Testis (tissue), 3 donors: Measurements from ENCODE around the gene CCKAR. TPM values are rescaled to one million over a fixed set of nuclear protein-coding genes. Genes with fewer than 3 reads are reported as not detected.

ENCODE experiments used
- DNase-seq: peaks from one replicate; pipeline ENCODE4 v3.0.0-alpha.2; 2019
- H3K27ac ChIP-seq, 2 donors: fragments of 200-600 bp; sonication (generic); one replicate each; pipeline ENCODE4 v1.5.1; 2019
- H3K27me3 ChIP-seq: fragments of 200-600 bp; sonication (generic); one replicate; pipeline ENCODE4 v1.5.1; 2019
- H3K36me3 ChIP-seq: fragments of 200-600 bp; sonication (generic); one replicate; pipeline ENCODE4 v1.5.1; 2017; ENCODE audit warnings: low read depth; ENCODE audit errors: missing control alignments
- H3K4me1 ChIP-seq: fragments of 200-600 bp; sonication (generic); one replicate; pipeline ENCODE4 v1.5.1; 2019
- H3K4me3 ChIP-seq, 2 donors: fragments of 200-600 bp; sonication (generic); one replicate each; pipeline ENCODE4 v1.5.1; 2017 to 2019
- H3K9me3 ChIP-seq: fragments of 200-600 bp; sonication (generic); one replicate; pipeline ENCODE4 v1.5.1; 2017
- POLR2A ChIP-seq: fragments of 450-650 bp; IDR thresholded peaks from one replicate; pipeline ENCODE4 v1.6.1; 2017; ENCODE audit warnings: antibody characterized with exemption, mild to moderate bottlenecking, moderate library complexity
- WGBS, 2 donors: methylation state at CpG; one replicate each; pipeline ENCODE4 v1.1.5; 2018; 5-methylcytosine and 5-hydroxymethylcytosine counted together
- intact Hi-C: fragments of 100-400 bp; cut with DNase I; formaldehyde crosslinking; loops from one replicate; pipeline ENCODE4 v1.15.1; 2023; ENCODE audit warnings: low total_unique reads
- polyA plus RNA-seq: library from polyadenylated mRNA; stranded (reverse); fragments of 350-450 nt; fragmentation: Illumina TruSeq; extraction: RNeasy Lipid Tissue Mini Kit (QIAGEN cat#74804); gene quantifications from one replicate; pipeline ENCODE4 v1.2.3, GENCODE V29; 2014; ENCODE audit warnings: low read depth, low replicate concordance; ENCODE audit not compliant: insufficient read depth
- total RNA-seq, 2 donors: library from RNA; depleted of rRNA; stranded (reverse); fragments of >200 nt; gene quantifications; one replicate each; pipeline ENCODE4 v1.2.3, GENCODE V29; 2016
- TF ChIP-seq, protein P1 (sequence below), 3 experiments: fragments of 450-650 bp in 2 of 3; fragments of 200-600 bp in 1 of 3; sonication (generic) in 1 of 3; IDR thresholded peaks; one replicate each; pipeline ENCODE4 v1.5.1; 2016 to 2019; ENCODE audit warnings: antibody characterized with exemption in 3 of 3, mild to moderate bottlenecking in 2 of 3, moderate library complexity in 1 of 3

The CCKAR gene
- total and polyA plus RNA-seq, 3 donors from 2014 or later = 0.56 TPM; not detected in 2

GRCh38 chr4:26452565-26453531, 37.4 kb downstream of the CCKAR start:
- Histone ChIP-seq H3K27me3 (no peaks in the 10 kb centered on the region), H3K36me3 (no peaks in the 10 kb centered on the region), H3K4me1 (no peaks in the 10 kb centered on the region), H3K9me3 (no peaks in the 10 kb centered on the region), H3K4me3 (no peak overlapping the region), H3K27ac (no peak overlapping the region)
- DNase-seq = no peak
- intact Hi-C loops = no loop called here
- 71 to 78% methylated on average over 14 to 15 of the region's 15 CpGs for WGBS, 2 donors
- TF ChIP-seq, protein P1, sequence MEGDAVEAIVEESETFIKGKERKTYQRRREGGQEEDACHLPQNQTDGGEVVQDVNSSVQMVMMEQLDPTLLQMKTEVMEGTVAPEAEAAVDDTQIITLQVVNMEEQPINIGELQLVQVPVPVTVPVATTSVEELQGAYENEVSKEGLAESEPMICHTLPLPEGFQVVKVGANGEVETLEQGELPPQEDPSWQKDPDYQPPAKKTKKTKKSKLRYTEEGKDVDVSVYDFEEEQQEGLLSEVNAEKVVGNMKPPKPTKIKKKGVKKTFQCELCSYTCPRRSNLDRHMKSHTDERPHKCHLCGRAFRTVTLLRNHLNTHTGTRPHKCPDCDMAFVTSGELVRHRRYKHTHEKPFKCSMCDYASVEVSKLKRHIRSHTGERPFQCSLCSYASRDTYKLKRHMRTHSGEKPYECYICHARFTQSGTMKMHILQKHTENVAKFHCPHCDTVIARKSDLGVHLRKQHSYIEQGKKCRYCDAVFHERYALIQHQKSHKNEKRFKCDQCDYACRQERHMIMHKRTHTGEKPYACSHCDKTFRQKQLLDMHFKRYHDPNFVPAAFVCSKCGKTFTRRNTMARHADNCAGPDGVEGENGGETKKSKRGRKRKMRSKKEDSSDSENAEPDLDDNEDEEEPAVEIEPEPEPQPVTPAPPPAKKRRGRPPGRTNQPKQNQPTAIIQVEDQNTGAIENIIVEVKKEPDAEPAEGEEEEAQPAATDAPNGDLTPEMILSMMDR (IDR thresholded peaks at IDR 0.05) = no peak
- no peak for TF ChIP-seq POLR2A

DNA sequence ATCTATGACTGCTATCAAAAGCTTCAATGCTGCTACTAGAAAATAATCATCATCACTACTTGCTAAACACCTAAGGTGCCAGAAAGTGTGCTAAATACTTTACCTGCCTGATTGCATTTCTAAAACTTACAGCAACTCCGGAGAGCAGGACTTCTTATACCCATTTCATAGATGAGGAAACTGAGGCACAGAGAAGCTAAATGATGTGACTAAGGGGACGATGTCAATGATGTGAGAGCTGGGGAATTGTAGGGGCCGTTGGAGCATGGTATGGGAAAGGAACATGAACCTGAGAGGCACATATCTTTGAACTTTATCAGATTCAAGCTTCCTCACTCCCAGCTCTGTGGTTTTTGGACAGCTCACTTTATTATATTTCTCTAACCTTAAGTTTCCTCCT, 38.7 kb downstream of the CCKAR start:
- Histone ChIP-seq H3K36me3 (no peaks in the 10 kb centered on the region), H3K4me3 (no peak overlapping the region), H3K27me3 (no peaks in the 10 kb centered on the region), H3K4me1 (no peaks in the 10 kb centered on the region), H3K27ac (no peak overlapping the region), H3K9me3 (no peaks in the 10 kb centered on the region)
- intact Hi-C loops = no loop called here
- DNase-seq = no peak
- WGBS, 2 donors = 72 to 82% methylated on average over 3 of the region's 3 CpGs
- TF ChIP-seq, protein P1 (IDR thresholded peaks at IDR 0.05) = no peak
- no peak for TF ChIP-seq POLR2A

- no peaks in the 10 kb centered on the region for H3K4me1 ChIP-seq
- 87 to 91% methylated on average over 5 of the region's 5 CpGs for WGBS, 2 donors
- no peak overlapping the region for H3K4me3 ChIP-seq
- TF ChIP-seq, protein P1 (IDR thresholded peaks at IDR 0.05) = no peak
- no peak for TF ChIP-seq POLR2A
- H3K9me3 ChIP-seq = no peaks in the 10 kb centered on the region
- no peak for DNase-seq
- H3K36me3 ChIP-seq = no peaks in the 10 kb centered on the region
- H3K27ac ChIP-seq = no peak overlapping the region
- intact Hi-C loops = no loop called here
- no peaks in the 10 kb centered on the region for H3K27me3 ChIP-seq
These were observed 39.9 kb downstream of the CCKAR start for GRCh38 chr4:26450418-26450817.

GRCh38 chr4:26447378-26447777, 42.9 kb downstream of the CCKAR start:
- Histone ChIP-seq H3K36me3 (no peaks in the 10 kb centered on the region), H3K4me1 (no peaks in the 10 kb centered on the region), H3K27ac (no peak overlapping the region), H3K9me3 (no peaks in the 10 kb centered on the region), H3K27me3 (no peaks in the 10 kb centered on the region), H3K4me3 (no peak overlapping the region)
- DNase-seq = no peak
- intact Hi-C loops = no loop called here
- TF ChIP-seq, protein P1 (IDR thresholded peaks at IDR 0.05) = no peak
- TF ChIP-seq POLR2A = no peak
- 75 to 83% methylated on average over 8 of the region's 8 CpGs for WGBS, 2 donors
